Measurements from ENCODE around the gene CCM2L. TPM values are rescaled to one million over a fixed set of nuclear protein-coding genes. Genes with fewer than 3 reads are reported as not detected.

Gene CCM2L
- total and polyA plus RNA-seq, 2 of the 4 experiments (the other 2 are of a cell fraction), result not detected

GRCh38 chr20:32021091-32021490 is 10.9 kb downstream of the CCM2L start:
- peaks cover 65% of the 10 kb centered on the region for H3K27me3 ChIP-seq (ENCODE audit: control insufficient read depth, insufficient read depth, low read length)
- ChIA-PET POLR2A (ENCODE audit: unreplicated experiment) (no interaction called here), CTCF (no interaction called here)
- no peak overlapping the region for H2BK15ac ChIP-seq (ENCODE audit: low read depth, low read length)
- in situ Hi-C loops (cut with MboI; ENCODE audit: low sequenced_read_pairs) (no loop called here), dilution Hi-C loops (cut with HindIII; ENCODE audit: low sequenced_read_pairs, unreplicated experiment) (no loop called here), intact Hi-C loops (cut with micrococcal nuclease) (no loop called here)
- H4K20me1 ChIP-seq (ENCODE audit: insufficient read depth, low read length), result no peaks in the 10 kb centered on the region
- ATAC-seq (ENCODE audit: low read depth) (no peak), DNase-seq (no peak)
- H3K56ac ChIP-seq (ENCODE audit: extremely low read depth, insufficient read depth, low read length), result no peak overlapping the region
- H3K27ac ChIP-seq (ENCODE audit: insufficient read depth, low read length), result no peak overlapping the region
- no CpG with 5 or more reads among the region's 4 CpGs for WGBS, 2 experiments (ENCODE audit: extremely low coverage in 2 of 2, insufficient read length in 1 of 2)
- no peak overlapping the region for H2BK5ac ChIP-seq (ENCODE audit: low read depth, low read length, poor library complexity, severe bottlenecking)
- no peak overlapping the region for H3K4me3 ChIP-seq (ENCODE audit: insufficient read depth, low read depth, low read length)
- no peaks in the 10 kb centered on the region for H3K36me3 ChIP-seq (ENCODE audit: control insufficient read depth, insufficient read depth, low read length)
- no peak overlapping the region for H4K8ac ChIP-seq (ENCODE audit: low read depth in 2 of 2, low read length in 2 of 2)
- no peak overlapping the region for H3K4ac ChIP-seq (ENCODE audit: low read depth, low read length)
- no peak overlapping the region for H3K18ac ChIP-seq (ENCODE audit: low read depth, low read length)
- no peak for TF ChIP-seq SMC3 (IDR thresholded peaks at IDR 0.05; ENCODE audit: low read depth, low read length)
- no peak for TF ChIP-seq FOS (IDR thresholded peaks at IDR 0.05; ENCODE audit: low read depth, low read length)
- no peak for TF ChIP-seq RAD21 (IDR thresholded peaks at IDR 0.05; ENCODE audit: low read length)
- no peak for TF ChIP-seq ELK1 (IDR thresholded peaks at IDR 0.05; ENCODE audit: borderline replicate concordance, low read depth, low read length)
- TF ChIP-seq POLR2A (IDR thresholded peaks at IDR 0.05; ENCODE audit: low read depth, low read length), result no peak
- TF ChIP-seq RFX5 (IDR thresholded peaks at IDR 0.05; ENCODE audit: low read depth, low read length), result no peak
- no peak for TF ChIP-seq CEBPB (IDR thresholded peaks at IDR 0.05; ENCODE audit: low read depth, low read length)
- TF ChIP-seq MAFK (IDR thresholded peaks at IDR 0.05; ENCODE audit: low read depth, low read length), result no peak
- no peak for TF ChIP-seq CHD1 (IDR thresholded peaks at IDR 0.05; ENCODE audit: low read depth, low read length)
- TF ChIP-seq RCOR1 (IDR thresholded peaks at IDR 0.05; ENCODE audit: insufficient replicate concordance, low read length), result no peak
- TF ChIP-seq MXI1 (IDR thresholded peaks at IDR 0.05; ENCODE audit: borderline replicate concordance, low read depth, low read length), result no peak
- TF ChIP-seq USF2 (IDR thresholded peaks at IDR 0.05; ENCODE audit: low read depth, low read length), result no peak
- no peak for TF ChIP-seq NFE2L2 (IDR thresholded peaks at IDR 0.05; ENCODE audit: low read depth, low read length)
- TF ChIP-seq CTCF (conservative IDR thresholded peaks at IDR 0.05; ENCODE audit: low read depth, low read length), result no peak
- TF ChIP-seq MAZ (IDR thresholded peaks at IDR 0.05; ENCODE audit: borderline replicate concordance, low read depth, low read length), result no peak
- TF ChIP-seq BHLHE40 (IDR thresholded peaks at IDR 0.05; ENCODE audit: low read depth, low read length), result no peak
- no peaks in the 10 kb centered on the region for H3K4me1 ChIP-seq (ENCODE audit: control insufficient read depth, insufficient read depth, low read length)
- H2AFZ ChIP-seq (replicated peaks; ENCODE audit: low read length, poor library complexity), result no peak overlapping the region
- H3K79me1 ChIP-seq (ENCODE audit: low read depth in 1 of 2, low read length in 2 of 2), result no peaks in the 10 kb centered on the region
- H4K91ac ChIP-seq (ENCODE audit: insufficient read depth, low read depth, low read length), result no peak overlapping the region
- H3K14ac ChIP-seq (replicated peaks; ENCODE audit: low read depth, low read length), result no peak overlapping the region
- no peak overlapping the region for H4K5ac ChIP-seq (ENCODE audit: low read depth, low read length)
- no TSS peak for BruUV-seq (replicated peaks)
- H2BK120ac ChIP-seq (ENCODE audit: low read depth, low read length), result no peak overlapping the region
- H3K9me3 ChIP-seq (ENCODE audit: control insufficient read depth, insufficient read depth, low read length), result peaks cover 2% of the 10 kb centered on the region; the same call in 1 of the 2 replicates
- H2AK9ac ChIP-seq (replicated peaks; ENCODE audit: low read depth, low read length, poor library complexity), result no peak overlapping the region
- H3K4me2 ChIP-seq (ENCODE audit: low read depth, low read length), result no peak overlapping the region
- H3K9me1 ChIP-seq (ENCODE audit: insufficient read depth, low read length), result no peaks in the 10 kb centered on the region
- H2BK20ac ChIP-seq (ENCODE audit: low read depth, low read length), result no peak overlapping the region
- no peak overlapping the region for H2AK5ac ChIP-seq (ENCODE audit: low read depth, low read length)
- H3K23ac ChIP-seq (ENCODE audit: low read depth, low read length), result no peak overlapping the region
- H3K9ac ChIP-seq (ENCODE audit: low read depth, low read length), result no peak overlapping the region
